Osteocyte (in vitro differentiated cells): ENCODE measurements around the gene CNTN1. TPM values are rescaled to one million over a fixed set of nuclear protein-coding genes. Genes with fewer than 3 reads are reported as not detected.

Experiments used
- DNase-seq: peaks from one replicate; pipeline ENCODE4 v3.0.0; 2021; ENCODE audit warnings: mixed read lengths; ENCODE audit not compliant: unreplicated experiment; ENCODE audit errors: extremely low spot score
- H3K27ac Mint-ChIP-seq: one replicate; pipeline ENCODE4 v1.8.0; 2021; ENCODE audit warnings: mild to moderate bottlenecking, mixed read lengths; ENCODE audit not compliant: unreplicated experiment
- H3K27me3 Mint-ChIP-seq: one replicate; pipeline ENCODE4 v1.8.0; 2021; ENCODE audit warnings: mixed read lengths; ENCODE audit not compliant: unreplicated experiment
- H3K36me3 Mint-ChIP-seq: one replicate; pipeline ENCODE4 v1.8.0; 2021; ENCODE audit warnings: mixed read lengths; ENCODE audit not compliant: unreplicated experiment
- H3K4me1 Mint-ChIP-seq: one replicate; pipeline ENCODE4 v1.8.0; 2021; ENCODE audit warnings: mixed read lengths; ENCODE audit not compliant: unreplicated experiment
- H3K4me3 Mint-ChIP-seq: one replicate; pipeline ENCODE4 v1.8.0; 2021; ENCODE audit warnings: mild to moderate bottlenecking, moderate library complexity, mixed read lengths; ENCODE audit not compliant: unreplicated experiment
- H3K9me3 Mint-ChIP-seq: one replicate; pipeline ENCODE4 v1.8.0; 2021; ENCODE audit warnings: mixed read lengths; ENCODE audit not compliant: unreplicated experiment
- CTCF ChIP-seq: fragments of 200-600 bp; sonication (generic); IDR thresholded peaks from 2 replicates; pipeline ENCODE4 v1.5.0; 2021; ENCODE audit warnings: antibody characterized with exemption, mild to moderate bottlenecking, moderate library complexity
- total RNA-seq: library from RNA; stranded (reverse); gene quantifications from 2 replicates; pipeline ENCODE4 v1.2.1, GENCODE V29; 2021

The CNTN1 gene
- total RNA-seq, 1 donor from 2014 or later = 1.8 TPM

- no peak for TF ChIP-seq CTCF
- no peaks in the 10 kb centered on the region for H3K27me3 Mint-ChIP-seq
- no peaks in the 10 kb centered on the region for H3K36me3 Mint-ChIP-seq
- no peak overlapping the region for H3K27ac Mint-ChIP-seq
- no peaks in the 10 kb centered on the region for H3K9me3 Mint-ChIP-seq
- H3K4me1 Mint-ChIP-seq = no peaks in the 10 kb centered on the region
- H3K4me3 Mint-ChIP-seq = no peak overlapping the region
- no peak for DNase-seq
Observed at GRCh38 chr12:40775661-40776060, 83.4 kb downstream of the CNTN1 start.

- DNase-seq = no peak
- no peaks in the 10 kb centered on the region for H3K9me3 Mint-ChIP-seq
- no peaks in the 10 kb centered on the region for H3K27me3 Mint-ChIP-seq
- no peaks in the 10 kb centered on the region for H3K4me1 Mint-ChIP-seq
- no peak overlapping the region for H3K27ac Mint-ChIP-seq
- no peak for TF ChIP-seq CTCF
- H3K4me3 Mint-ChIP-seq = no peak overlapping the region
- no peaks in the 10 kb centered on the region for H3K36me3 Mint-ChIP-seq
Observed at GRCh38 chr12:40784102-40784501, 91.9 kb downstream of the CNTN1 start.

GRCh38 chr12:40788276-40788675, 96.0 kb downstream of the CNTN1 start:
- no peaks in the 10 kb centered on the region for H3K36me3 Mint-ChIP-seq
- no peaks in the 10 kb centered on the region for H3K27me3 Mint-ChIP-seq
- peaks cover 4% of the 10 kb centered on the region for H3K9me3 Mint-ChIP-seq
- H3K4me1 Mint-ChIP-seq = peaks cover 7% of the 10 kb centered on the region
- DNase-seq = no peak
- H3K27ac Mint-ChIP-seq = no peak overlapping the region
- no peak overlapping the region for H3K4me3 Mint-ChIP-seq
- no peak for TF ChIP-seq CTCF

- H3K27ac Mint-ChIP-seq = peak overlapping the region; percentile 15
- peaks cover 4% of the 10 kb centered on the region for H3K9me3 Mint-ChIP-seq
- no peaks in the 10 kb centered on the region for H3K27me3 Mint-ChIP-seq
- H3K4me1 Mint-ChIP-seq = peaks cover 9% of the 10 kb centered on the region
- DNase-seq = no peak
- no peak for TF ChIP-seq CTCF
- no peaks in the 10 kb centered on the region for H3K36me3 Mint-ChIP-seq
- no peak overlapping the region for H3K4me3 Mint-ChIP-seq
Observed at GRCh38 chr12:40792792-40793386, 100.7 kb downstream of the CNTN1 start.

- peaks cover 4% of the 10 kb centered on the region for H3K9me3 Mint-ChIP-seq
- no peaks in the 10 kb centered on the region for H3K27me3 Mint-ChIP-seq
- DNase-seq = no peak
- H3K4me1 Mint-ChIP-seq = peaks cover 9% of the 10 kb centered on the region
- no peak overlapping the region for H3K27ac Mint-ChIP-seq
- TF ChIP-seq CTCF = no peak
- no peak overlapping the region for H3K4me3 Mint-ChIP-seq
- no peaks in the 10 kb centered on the region for H3K36me3 Mint-ChIP-seq
Observed at GRCh38 chr12:40793471-40793870, 101.2 kb downstream of the CNTN1 start.
